OCI-LY3 (cell line): ENCODE results near the gene SLC16A9.

Experiments
- H2AFZ ChIP-seq: fragments of 200-600, 300-600 bp; shearing (Covaris generic); 2 replicates; pipeline ENCODE4 v1.6.0; 2014; ENCODE audit warnings: antibody characterized with exemption, low read depth, low read length
- H3K27ac ChIP-seq: fragments of 200-600, 300-600 bp; sonication (generic); 2 replicates; pipeline ENCODE4 v1.5.1; 2014; ENCODE audit warnings: mild to moderate bottlenecking, low read length, moderate library complexity, mixed read lengths
- H3K27me3 ChIP-seq: fragments of 200-600, 300-600 bp; sonication (generic); 2 replicates; pipeline ENCODE4 v1.6.1; 2014; ENCODE audit warnings: low read depth, low read length, mixed read lengths
- H3K36me3 ChIP-seq: fragments of 200-600, 300-600 bp; sonication (generic); replicated peaks from 2 replicates; pipeline ENCODE3; 2014; ENCODE audit warnings: low read depth, low read length, mixed read lengths
- H3K4me1 ChIP-seq: fragments of 300-600, 200-600 bp; sonication (generic); 2 replicates; pipeline ENCODE4 v1.6.1; 2014; ENCODE audit warnings: low read length, mixed read lengths
- H3K4me2 ChIP-seq: fragments of 200-600, 300-600 bp; sonication (generic); 2 replicates; pipeline ENCODE4 v1.6.1; 2014; ENCODE audit warnings: low read length, mixed read lengths
- H3K4me3 ChIP-seq: fragments of 300-600, 200-600 bp; sonication (generic); 2 replicates; pipeline ENCODE4 v1.5.1; 2014; ENCODE audit warnings: antibody characterized with exemption, mild to moderate bottlenecking, low read length, moderate library complexity
- H3K79me2 ChIP-seq: fragments of 300-600, 200-600 bp; shearing (Covaris generic); 2 replicates; pipeline ENCODE4 v1.6.1; 2014; ENCODE audit warnings: mild to moderate bottlenecking, low read length, mixed read lengths
- H3K9ac ChIP-seq: fragments of 300-600, 200-600 bp; shearing (Covaris generic); 2 replicates; pipeline ENCODE4 v1.6.0; 2014; ENCODE audit warnings: mild to moderate bottlenecking, low read length, moderate library complexity
- H3K9me3 ChIP-seq: fragments of 200-600, 300-600 bp; shearing (Covaris generic); 2 replicates; pipeline ENCODE4 v1.6.1; 2014; ENCODE audit warnings: low read length, mixed read lengths; ENCODE audit not compliant: insufficient read depth
- H4K20me1 ChIP-seq: fragments of 200-600, 300-600 bp; sonication (generic); 2 replicates; pipeline ENCODE4 v1.6.1; 2016; ENCODE audit warnings: low read length, mixed read lengths; ENCODE audit not compliant: insufficient read depth
- EZH2phosphoT487 ChIP-seq: fragments of 200-600 bp; shearing (Covaris generic); IDR thresholded peaks from 2 replicates; pipeline ENCODE4 v1.6.1; 2018; ENCODE audit warnings: antibody characterized with exemption, mixed run types, low read depth
- TF ChIP-seq, protein P1 (sequence below): fragments of 200-600, 300-600 bp; sonication (generic); IDR thresholded peaks from 2 replicates; pipeline ENCODE4 v1.5.1; 2014; ENCODE audit warnings: antibody characterized with exemption, low read length, low read depth

The SLC16A9 gene

DNA sequence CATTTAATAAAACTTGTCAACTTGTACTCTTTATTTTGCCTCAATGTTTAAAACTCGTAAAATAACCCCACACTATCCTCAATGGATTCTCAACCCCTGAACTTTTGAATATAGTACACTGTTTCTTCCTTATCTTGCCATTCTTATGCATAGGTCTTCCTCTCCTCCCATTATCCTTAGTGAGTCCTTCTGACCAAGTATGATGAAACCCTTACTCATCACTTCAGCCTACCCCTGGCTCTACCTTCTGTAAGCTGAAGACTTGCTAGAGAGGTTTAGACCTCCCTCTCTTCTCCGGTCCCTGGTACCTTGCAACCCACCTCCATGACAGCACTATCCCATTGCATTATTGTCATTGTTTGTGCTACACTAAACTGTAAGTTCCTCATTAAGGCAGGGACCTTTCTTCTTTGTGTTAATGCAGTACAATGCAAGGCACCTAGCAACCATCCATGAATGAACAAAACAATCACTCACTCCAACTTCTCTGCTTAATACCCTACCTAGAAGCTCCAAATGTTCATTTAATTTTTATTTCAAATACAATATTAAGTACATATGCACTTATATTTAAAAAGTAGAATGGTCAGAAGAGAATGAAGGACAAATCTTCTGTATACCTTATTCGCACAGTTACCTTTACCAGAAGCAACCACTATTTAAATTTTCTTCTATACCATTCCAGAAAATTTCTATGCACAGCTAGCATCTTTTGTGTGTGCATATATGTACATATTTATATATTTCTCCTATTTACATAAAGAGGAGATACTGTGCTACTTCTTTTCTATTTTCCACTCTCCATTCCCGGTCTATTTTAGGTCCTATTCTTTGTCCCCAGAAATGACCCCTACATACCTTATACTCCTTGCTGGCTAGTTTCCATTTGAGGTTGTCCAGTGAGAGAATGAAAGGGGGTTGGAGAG, 77.5 kb downstream of the SLC16A9 start:
- H3K79me2 ChIP-seq = no peaks in the 10 kb centered on the region
- H3K27me3 ChIP-seq = no peaks in the 10 kb centered on the region
- no peaks in the 10 kb centered on the region for H3K36me3 ChIP-seq
- H3K4me3 ChIP-seq = no peak overlapping the region
- no peaks in the 10 kb centered on the region for H4K20me1 ChIP-seq
- no peak overlapping the region for H2AFZ ChIP-seq
- no peaks in the 10 kb centered on the region for H3K9me3 ChIP-seq
- H3K4me2 ChIP-seq = no peak overlapping the region
- peaks cover 7% of the 10 kb centered on the region; the same call in 1 of the 2 replicates for H3K4me1 ChIP-seq
- no peak overlapping the region for H3K27ac ChIP-seq
- TF ChIP-seq, protein P1, sequence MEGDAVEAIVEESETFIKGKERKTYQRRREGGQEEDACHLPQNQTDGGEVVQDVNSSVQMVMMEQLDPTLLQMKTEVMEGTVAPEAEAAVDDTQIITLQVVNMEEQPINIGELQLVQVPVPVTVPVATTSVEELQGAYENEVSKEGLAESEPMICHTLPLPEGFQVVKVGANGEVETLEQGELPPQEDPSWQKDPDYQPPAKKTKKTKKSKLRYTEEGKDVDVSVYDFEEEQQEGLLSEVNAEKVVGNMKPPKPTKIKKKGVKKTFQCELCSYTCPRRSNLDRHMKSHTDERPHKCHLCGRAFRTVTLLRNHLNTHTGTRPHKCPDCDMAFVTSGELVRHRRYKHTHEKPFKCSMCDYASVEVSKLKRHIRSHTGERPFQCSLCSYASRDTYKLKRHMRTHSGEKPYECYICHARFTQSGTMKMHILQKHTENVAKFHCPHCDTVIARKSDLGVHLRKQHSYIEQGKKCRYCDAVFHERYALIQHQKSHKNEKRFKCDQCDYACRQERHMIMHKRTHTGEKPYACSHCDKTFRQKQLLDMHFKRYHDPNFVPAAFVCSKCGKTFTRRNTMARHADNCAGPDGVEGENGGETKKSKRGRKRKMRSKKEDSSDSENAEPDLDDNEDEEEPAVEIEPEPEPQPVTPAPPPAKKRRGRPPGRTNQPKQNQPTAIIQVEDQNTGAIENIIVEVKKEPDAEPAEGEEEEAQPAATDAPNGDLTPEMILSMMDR = no peak
- no peak for TF ChIP-seq EZH2phosphoT487
- H3K9ac ChIP-seq = no peak overlapping the region

DNA sequence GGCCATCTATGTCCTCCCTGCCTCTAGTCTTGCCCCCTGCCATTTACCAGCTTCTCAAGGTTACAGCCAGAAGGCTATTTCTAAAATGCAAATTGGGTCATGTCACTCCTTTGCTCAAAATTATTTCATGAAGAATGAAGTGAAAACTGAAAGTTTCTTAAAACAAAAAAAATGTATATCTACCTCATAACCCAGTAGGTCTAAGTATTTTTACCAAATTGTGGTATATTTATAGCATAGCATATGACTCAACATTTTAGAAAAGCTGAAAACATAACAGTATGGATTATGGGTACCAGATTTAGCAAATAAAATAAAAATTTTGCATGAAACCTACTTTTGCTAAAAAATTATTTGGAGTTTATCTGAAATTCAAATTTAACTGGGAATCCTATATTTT, 78.4 kb downstream of the SLC16A9 start:
- H3K4me1 ChIP-seq = peaks cover 9% of the 10 kb centered on the region
- TF ChIP-seq, protein P1 = no peak
- TF ChIP-seq EZH2phosphoT487 = no peak
- H3K4me2 ChIP-seq = no peak overlapping the region

DNA sequence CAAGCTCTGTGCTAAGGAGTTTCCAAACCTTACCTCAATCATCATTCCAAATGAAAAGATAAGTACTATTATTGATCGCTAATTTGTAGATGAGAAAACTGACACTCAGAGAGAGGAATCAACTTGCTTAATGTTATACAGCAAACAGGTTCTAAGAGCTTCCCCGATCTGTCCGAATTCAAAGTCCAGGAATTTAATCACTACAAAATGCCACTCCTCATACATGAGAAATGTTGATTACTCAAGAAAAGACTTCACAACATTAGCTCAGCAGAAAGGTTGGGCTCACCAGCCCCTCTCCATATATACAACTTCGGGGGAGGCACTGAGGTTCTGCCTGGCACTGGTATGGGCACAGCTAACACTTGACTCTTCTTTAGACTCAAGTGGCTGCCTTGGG, 80.7 kb downstream of the SLC16A9 start:
- Histone ChIP-seq H3K27me3 (no peaks in the 10 kb centered on the region), H2AFZ (no peak overlapping the region), H3K4me1 (peaks cover 11% of the 10 kb centered on the region), H3K9me3 (no peaks in the 10 kb centered on the region), H3K36me3 (no peaks in the 10 kb centered on the region), H4K20me1 (no peaks in the 10 kb centered on the region), H3K4me2 (no peak overlapping the region), H3K9ac (no peak overlapping the region), H3K4me3 (no peak overlapping the region), H3K27ac (no peak overlapping the region), H3K79me2 (no peaks in the 10 kb centered on the region)
- TF ChIP-seq, protein P1 = no peak
- no peak for TF ChIP-seq EZH2phosphoT487

More for the DNA sequence above, 78.4 kb downstream of the SLC16A9 start:
- Histone ChIP-seq H2AFZ (no peak overlapping the region), H3K27ac (no peak overlapping the region), H3K9ac (no peak overlapping the region), H4K20me1 (no peaks in the 10 kb centered on the region), H3K79me2 (no peaks in the 10 kb centered on the region), H3K36me3 (no peaks in the 10 kb centered on the region), H3K27me3 (no peaks in the 10 kb centered on the region), H3K9me3 (no peaks in the 10 kb centered on the region), H3K4me3 (no peak overlapping the region)

DNA sequence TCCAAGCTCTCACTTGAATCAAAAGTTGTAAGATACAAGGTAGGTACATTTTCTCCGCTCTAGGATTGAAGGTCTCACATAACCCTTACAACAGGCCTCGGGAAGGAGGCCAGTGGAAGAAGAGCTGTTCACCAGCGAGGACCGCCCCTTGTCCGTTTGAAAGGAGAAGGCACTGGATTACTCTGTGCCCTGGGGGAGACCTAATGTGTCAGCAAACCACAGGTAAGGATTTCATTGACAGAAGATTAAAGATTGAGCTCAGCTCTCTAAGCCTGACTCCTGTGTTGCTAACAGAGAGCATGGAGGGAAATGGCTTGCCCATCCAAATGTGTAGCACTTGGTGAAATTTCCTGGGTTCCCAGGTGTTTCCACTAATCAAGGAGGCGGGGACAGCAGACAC, 81.2 kb downstream of the SLC16A9 start:
- Histone ChIP-seq H4K20me1 (no peaks in the 10 kb centered on the region), H3K27ac (no peak overlapping the region), H2AFZ (no peak overlapping the region), H3K4me2 (no peak overlapping the region), H3K27me3 (no peaks in the 10 kb centered on the region), H3K9ac (no peak overlapping the region), H3K4me1 (peaks cover 14% of the 10 kb centered on the region), H3K79me2 (no peaks in the 10 kb centered on the region), H3K4me3 (no peak overlapping the region), H3K9me3 (no peaks in the 10 kb centered on the region), H3K36me3 (no peaks in the 10 kb centered on the region)
- no peak for TF ChIP-seq EZH2phosphoT487
- TF ChIP-seq, protein P1 = no peak
